Measurements from ENCODE around the gene FYN.
A peak's percentile ranks its signal among the peaks of the same experiment; 100 is the strongest.

FYN gene

GRCh38 chr6:111658462-111659154, 214.6 kb downstream of the FYN start:
- TF ChIP-seq, protein P1, sequence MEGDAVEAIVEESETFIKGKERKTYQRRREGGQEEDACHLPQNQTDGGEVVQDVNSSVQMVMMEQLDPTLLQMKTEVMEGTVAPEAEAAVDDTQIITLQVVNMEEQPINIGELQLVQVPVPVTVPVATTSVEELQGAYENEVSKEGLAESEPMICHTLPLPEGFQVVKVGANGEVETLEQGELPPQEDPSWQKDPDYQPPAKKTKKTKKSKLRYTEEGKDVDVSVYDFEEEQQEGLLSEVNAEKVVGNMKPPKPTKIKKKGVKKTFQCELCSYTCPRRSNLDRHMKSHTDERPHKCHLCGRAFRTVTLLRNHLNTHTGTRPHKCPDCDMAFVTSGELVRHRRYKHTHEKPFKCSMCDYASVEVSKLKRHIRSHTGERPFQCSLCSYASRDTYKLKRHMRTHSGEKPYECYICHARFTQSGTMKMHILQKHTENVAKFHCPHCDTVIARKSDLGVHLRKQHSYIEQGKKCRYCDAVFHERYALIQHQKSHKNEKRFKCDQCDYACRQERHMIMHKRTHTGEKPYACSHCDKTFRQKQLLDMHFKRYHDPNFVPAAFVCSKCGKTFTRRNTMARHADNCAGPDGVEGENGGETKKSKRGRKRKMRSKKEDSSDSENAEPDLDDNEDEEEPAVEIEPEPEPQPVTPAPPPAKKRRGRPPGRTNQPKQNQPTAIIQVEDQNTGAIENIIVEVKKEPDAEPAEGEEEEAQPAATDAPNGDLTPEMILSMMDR (IDR thresholded peaks at IDR 0.05; ENCODE audit: insufficient read depth, low read depth, low read length, missing control alignments) = no peak
- peak; percentile 45 for DNase-seq (ENCODE audit: low read depth)
- no peak overlapping the region for H3K4me3 ChIP-seq (ENCODE audit: low read length)

DNA sequence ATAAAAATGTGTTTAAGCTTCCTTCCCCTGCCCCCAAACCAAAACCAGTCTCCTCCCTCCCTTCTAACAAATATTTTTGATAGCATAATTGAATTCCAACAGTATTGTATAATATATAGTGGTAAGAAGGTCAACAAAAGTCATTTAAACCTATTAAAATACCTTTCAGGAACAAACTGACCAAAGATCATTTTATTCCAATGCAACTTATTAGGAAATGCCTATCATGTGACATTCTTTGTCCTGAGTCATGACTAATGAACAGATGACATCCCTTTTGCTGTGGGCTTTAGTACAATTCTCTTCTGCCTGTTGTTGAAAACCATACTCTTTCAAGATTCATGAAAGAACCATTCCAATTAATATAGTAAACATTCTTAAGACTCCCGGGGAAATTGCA, 216.1 kb downstream of the FYN start:
- peak; percentile 61 for DNase-seq (ENCODE audit: low read depth)
- no peak overlapping the region for H3K4me3 ChIP-seq (ENCODE audit: low read length)
- TF ChIP-seq, protein P1 (IDR thresholded peaks at IDR 0.05; ENCODE audit: insufficient read depth, low read depth, low read length, missing control alignments) = no peak

GRCh38 chr6:111653979-111654378, 219.3 kb downstream of the FYN start:
- H3K4me3 ChIP-seq (ENCODE audit: low read length) = no peak overlapping the region
- TF ChIP-seq, protein P1 (IDR thresholded peaks at IDR 0.05; ENCODE audit: insufficient read depth, low read depth, low read length, missing control alignments) = no peak
- DNase-seq (ENCODE audit: low read depth) = no peak

GRCh38 chr6:111653434-111653833, 219.8 kb downstream of the FYN start:
- TF ChIP-seq, protein P1 (IDR thresholded peaks at IDR 0.05; ENCODE audit: insufficient read depth, low read depth, low read length, missing control alignments) = no peak
- DNase-seq (ENCODE audit: low read depth) = no peak
- H3K4me3 ChIP-seq (ENCODE audit: low read length) = no peak overlapping the region

DNA sequence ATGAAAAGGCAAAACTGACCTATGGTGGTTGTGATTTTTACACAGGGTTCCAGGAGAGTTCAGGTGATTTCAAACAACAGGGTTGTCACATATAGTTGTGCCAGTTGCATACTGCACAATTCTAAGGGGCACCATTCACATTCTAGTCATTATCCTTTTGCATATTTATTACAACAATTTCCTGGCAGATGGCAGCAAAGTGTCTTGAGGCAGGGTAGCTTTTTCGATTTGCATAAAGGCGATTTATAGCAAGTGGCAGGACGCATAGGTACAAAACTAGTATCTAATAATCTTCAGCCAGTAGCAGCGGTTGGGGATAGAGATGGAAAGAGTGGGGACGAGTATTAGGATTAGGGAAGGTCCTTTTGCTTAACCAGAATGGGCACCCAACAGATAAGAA, 221.1 kb downstream of the FYN start:
- no peak overlapping the region for H3K4me3 ChIP-seq (ENCODE audit: low read length)
- TF ChIP-seq, protein P1 (IDR thresholded peaks at IDR 0.05; ENCODE audit: insufficient read depth, low read depth, low read length, missing control alignments) = no peak
- no peak for DNase-seq (ENCODE audit: low read depth)

DNA sequence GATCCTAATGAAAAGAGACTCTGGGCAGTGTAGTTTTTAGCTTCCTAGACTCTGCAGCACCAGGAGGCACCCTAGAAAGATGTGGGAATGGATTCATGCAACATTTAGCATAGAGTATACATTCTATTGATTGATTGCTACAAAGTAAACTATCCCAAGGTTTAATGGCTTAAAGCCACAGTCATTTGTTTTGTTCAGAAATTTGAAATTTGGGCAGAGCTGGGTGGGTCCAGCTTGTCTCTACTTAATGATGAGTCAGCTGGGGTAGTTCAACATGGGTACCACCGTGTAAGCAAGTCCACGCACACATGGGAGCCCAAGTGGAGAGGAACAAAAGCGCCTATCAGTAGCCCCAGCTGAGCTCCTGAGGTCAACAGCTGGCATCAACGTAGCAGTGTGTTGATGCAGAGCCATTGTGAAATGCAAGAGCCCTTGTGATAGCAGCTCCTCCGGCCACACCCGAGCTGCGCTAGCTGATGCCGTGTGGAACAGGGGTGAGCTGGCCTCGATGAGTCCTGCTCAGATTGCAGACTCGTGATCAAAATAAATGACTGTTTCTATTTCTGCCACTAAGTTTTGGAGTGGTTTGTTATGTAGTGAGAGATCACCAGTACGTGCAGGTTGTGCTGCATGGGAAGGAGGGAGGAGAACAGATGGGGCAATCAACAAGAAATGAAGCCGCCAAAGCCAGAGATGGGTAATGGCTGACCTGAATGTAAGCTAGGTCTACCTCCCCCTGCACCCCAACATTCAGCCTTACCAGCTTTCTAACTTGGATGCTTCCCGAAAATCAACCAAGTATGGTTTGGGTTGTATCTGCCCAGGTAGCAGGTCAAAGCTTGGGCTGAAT, 221.8 kb downstream of the FYN start:
- H3K4me3 ChIP-seq (ENCODE audit: low read length) = no peak overlapping the region
- TF ChIP-seq, protein P1 (IDR thresholded peaks at IDR 0.05; ENCODE audit: insufficient read depth, low read depth, low read length, missing control alignments) = no peak
- no peak for DNase-seq (ENCODE audit: low read depth)
